GM12873 (cell line): ENCODE data around the gene ERBB3.

Experiments used
- TF ChIP-seq, protein P1 (sequence below): IDR thresholded peaks from 2 replicates; pipeline ENCODE4 v1.5.1; 2012; ENCODE audit warnings: low read depth, mild to moderate bottlenecking, moderate library complexity, low read length, control low read depth; ENCODE audit not compliant: insufficient read depth; ENCODE audit errors: missing control alignments

Gene ERBB3

DNA sequence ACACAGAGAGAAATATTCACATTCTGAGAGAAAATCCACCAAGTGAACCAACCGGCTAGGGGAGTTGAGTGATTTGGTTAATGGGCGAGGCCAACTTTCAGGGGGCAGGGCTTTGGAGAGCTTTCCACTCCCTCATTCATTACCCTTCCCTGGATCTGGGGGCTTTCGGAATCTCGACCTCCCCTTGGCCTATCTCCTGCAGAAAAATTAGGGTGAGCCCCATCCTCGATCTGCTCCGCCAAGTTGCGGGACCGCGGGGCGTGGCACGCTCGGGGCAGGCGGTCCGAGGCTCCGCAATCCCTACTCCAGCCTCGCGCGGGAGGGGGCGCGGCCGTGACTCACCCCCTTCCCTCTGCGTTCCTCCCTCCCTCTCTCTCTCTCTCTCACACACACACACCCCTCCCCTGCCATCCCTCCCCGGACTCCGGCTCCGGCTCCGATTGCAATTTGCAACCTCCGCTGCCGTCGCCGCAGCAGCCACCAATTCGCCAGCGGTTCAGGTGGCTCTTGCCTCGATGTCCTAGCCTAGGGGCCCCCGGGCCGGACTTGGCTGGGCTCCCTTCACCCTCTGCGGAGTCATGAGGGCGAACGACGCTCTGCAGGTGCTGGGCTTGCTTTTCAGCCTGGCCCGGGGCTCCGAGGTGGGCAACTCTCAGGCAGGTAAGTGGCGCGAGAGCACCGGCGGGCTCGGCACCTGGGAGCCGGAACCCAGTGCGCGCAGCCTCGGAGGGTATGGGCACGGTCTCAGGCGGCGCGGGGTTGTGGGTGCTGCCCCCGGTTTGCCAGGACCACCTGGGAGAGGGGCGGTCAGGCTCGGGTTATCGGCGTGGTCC, at the start of gene ERBB3:
Gene ERBB3 (plus strand): TSS at position 443 of the 833 bp plus-strand sequence. CDS start 136 bp downstream, at position 579.
- TF ChIP-seq, protein P1, sequence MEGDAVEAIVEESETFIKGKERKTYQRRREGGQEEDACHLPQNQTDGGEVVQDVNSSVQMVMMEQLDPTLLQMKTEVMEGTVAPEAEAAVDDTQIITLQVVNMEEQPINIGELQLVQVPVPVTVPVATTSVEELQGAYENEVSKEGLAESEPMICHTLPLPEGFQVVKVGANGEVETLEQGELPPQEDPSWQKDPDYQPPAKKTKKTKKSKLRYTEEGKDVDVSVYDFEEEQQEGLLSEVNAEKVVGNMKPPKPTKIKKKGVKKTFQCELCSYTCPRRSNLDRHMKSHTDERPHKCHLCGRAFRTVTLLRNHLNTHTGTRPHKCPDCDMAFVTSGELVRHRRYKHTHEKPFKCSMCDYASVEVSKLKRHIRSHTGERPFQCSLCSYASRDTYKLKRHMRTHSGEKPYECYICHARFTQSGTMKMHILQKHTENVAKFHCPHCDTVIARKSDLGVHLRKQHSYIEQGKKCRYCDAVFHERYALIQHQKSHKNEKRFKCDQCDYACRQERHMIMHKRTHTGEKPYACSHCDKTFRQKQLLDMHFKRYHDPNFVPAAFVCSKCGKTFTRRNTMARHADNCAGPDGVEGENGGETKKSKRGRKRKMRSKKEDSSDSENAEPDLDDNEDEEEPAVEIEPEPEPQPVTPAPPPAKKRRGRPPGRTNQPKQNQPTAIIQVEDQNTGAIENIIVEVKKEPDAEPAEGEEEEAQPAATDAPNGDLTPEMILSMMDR: peak; percentile 8

DNA sequence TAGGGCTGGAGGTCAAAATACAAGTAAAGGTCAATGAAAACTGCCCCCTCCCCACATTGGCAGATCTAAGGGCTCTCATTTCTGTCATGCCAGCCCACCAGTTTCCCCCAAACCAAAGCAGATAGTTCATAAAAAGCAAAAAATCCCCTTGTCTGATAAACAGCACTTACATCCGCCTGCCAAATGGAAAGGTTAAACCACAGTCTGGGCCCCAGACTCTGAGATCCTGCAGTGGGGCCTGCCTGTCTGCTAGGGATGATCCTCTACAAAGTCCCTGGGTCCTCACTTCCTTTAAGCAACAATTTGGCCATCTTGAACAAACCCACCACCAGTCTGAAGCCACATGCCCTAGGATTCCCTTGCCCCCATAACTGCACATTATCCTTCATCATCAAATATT, 48.0 kb upstream of the ERBB3 start:
- TF ChIP-seq, protein P1: no peak

DNA sequence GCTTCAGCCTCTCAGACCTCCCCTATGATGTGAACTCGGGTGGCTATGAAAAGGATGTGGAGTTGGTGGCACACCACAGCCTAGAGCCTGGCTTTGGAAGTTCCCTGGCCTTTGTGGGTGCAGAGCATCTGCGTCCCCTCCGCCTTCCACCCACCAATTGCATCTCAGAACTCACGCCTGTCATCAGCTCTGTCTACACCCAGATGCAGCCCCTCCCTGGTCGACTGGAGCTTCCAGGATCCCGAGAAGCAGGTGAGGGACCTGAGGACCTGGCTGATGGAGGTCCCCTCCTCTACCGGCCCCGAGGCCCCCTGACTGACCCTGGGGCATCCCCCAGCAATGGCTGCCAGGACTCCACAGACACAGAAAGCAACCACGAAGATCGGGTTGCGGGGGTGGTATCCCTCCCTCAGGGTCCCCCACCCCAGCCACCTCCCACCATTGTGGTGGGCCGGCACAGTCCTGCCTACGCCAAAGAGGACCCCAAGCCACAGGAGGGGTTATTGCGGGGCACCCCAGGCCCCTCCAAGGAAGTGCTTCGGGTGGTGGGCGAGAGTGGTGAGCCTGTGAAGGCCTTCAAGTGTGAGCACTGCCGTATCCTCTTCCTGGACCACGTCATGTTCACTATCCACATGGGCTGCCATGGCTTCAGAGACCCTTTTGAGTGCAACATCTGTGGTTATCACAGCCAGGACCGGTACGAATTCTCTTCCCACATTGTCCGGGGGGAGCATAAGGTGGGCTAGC, 45.2 kb upstream of the ERBB3 start:
- TF ChIP-seq, protein P1: no peak

DNA sequence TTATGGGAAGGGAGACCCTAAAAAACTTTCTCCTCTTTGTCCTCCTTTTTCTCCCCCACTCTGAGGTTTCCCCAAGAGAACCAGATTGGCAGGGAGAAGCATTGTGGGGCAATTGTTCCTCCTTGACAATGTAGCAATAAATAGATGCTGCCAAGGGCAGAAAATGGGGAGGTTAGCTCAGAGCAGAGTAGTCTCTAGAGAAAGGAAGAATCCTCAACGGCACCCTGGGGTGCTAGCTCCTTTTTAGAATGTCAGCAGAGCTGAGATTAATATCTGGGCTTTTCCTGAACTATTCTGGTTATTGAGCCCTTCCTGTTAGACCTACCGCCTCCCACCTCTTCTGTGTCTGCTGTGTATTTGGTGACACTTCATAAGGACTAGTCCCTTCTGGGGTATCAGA, 42.8 kb upstream of the ERBB3 start:
- TF ChIP-seq, protein P1: no peak

DNA sequence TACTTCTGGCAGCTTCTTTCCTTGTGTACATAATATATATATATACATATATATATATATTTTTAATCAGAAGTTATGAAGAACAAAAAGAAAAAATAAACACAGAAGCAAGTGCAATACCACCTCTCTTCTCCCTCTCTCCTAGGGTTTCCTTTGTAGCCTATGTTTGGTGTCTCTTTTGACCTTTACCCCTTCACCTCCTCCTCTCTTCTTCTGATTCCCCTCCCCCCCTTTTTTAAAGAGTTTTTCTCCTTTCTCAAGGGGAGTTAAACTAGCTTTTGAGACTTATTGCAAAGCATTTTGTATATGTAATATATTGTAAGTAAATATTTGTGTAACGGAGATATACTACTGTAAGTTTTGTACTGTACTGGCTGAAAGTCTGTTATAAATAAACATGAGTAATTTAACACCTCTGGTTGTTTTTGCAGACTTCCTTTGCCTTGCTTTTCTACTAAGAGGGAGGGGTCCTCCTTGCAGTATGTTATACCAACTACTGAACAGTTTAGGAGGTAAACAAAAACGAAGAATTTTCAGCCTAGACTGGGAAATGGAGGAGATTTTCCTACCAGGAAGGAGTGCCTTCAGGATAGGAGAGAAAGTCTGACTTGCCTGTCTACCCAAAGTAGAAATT, 41.8 kb upstream of the ERBB3 start:
- TF ChIP-seq, protein P1: no peak

DNA sequence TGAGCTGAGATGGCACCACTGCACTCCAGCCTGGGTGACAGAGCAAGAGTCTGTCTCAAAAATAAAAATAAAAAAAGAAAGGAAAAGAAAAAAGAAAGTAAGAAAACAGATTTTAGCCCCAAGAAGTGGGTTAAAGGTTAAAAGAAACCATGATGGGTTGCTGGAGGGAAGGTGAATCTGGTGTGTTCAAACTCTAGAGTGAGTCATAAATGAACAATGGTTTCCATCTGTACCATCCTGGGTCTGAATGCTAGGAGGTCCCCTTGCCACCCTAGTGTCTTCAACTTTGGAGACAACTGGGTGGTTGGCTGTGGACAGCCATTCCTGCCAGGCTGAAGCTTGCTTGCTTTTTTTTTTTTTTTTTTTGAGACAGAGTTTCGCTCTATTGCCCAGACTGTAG, 39.8 kb upstream of the ERBB3 start:
- TF ChIP-seq, protein P1: no peak
